ENCODE data around the gene TIGD1.

The TIGD1 gene

GRCh38 chr2:232521959-232522622, 28.3 kb downstream of the TIGD1 start:
- no peak for DNase-seq

- no peak for DNase-seq
Observed at GRCh38 chr2:232521098-232521497, 29.3 kb downstream of the TIGD1 start.

GRCh38 chr2:232520489-232520888, 29.9 kb downstream of the TIGD1 start:
- no peak for DNase-seq

- no peak for DNase-seq
Observed at GRCh38 chr2:232519581-232520438, 30.5 kb downstream of the TIGD1 start, which contains the start of gene PRSS56. Gene PRSS56, plus strand, starts transcription at chr2:232520388. Its CDS starts 211 bp downstream, at chr2:232520599.

GRCh38 chr2:232518844-232519243, 31.5 kb downstream of the TIGD1 start:
- DNase-seq, result no peak

GRCh38 chr2:232516551-232516950, 33.8 kb downstream of the TIGD1 start:
- no peak for DNase-seq

GRCh38 chr2:232515639-232516038, 34.7 kb downstream of the TIGD1 start:
- no peak for DNase-seq

GRCh38 chr2:232513353-232513752, 37.0 kb downstream of the TIGD1 start:
- DNase-seq, result no peak

GRCh38 chr2:232512602-232513001, 37.8 kb downstream of the TIGD1 start:
- DNase-seq, result no peak

- no peak for DNase-seq
Observed at GRCh38 chr2:232511336-232511890, 38.9 kb downstream of the TIGD1 start.

GRCh38 chr2:232508251-232508650, 42.1 kb downstream of the TIGD1 start:
- DNase-seq, result no peak

- DNase-seq, result no peak
Observed at GRCh38 chr2:232506709-232507108, 43.6 kb downstream of the TIGD1 start.

- no peak for DNase-seq
Observed at GRCh38 chr2:232505856-232506255, 44.5 kb downstream of the TIGD1 start.

GRCh38 chr2:232504438-232504837, 45.9 kb downstream of the TIGD1 start:
- DNase-seq, result no peak

GRCh38 chr2:232503809-232504323, 46.5 kb downstream of the TIGD1 start:
- no peak for DNase-seq

- no peak for DNase-seq
Observed at GRCh38 chr2:232502911-232503808, 47.2 kb downstream of the TIGD1 start.

- DNase-seq, result no peak
Observed at GRCh38 chr2:232502511-232502910, 47.8 kb downstream of the TIGD1 start.

GRCh38 chr2:232501794-232502390, 48.5 kb downstream of the TIGD1 start:
- DNase-seq, result no peak

- DNase-seq, result no peak
Observed at GRCh38 chr2:232501331-232501771, 49.0 kb downstream of the TIGD1 start.

- DNase-seq, result no peak
Observed at GRCh38 chr2:232498452-232498851, 51.9 kb downstream of the TIGD1 start.
